Measurements from ENCODE around the gene NDST3. TPM values are rescaled to one million over a fixed set of nuclear protein-coding genes. Genes with fewer than 3 reads are reported as not detected.

NDST3 gene
- total and polyA plus RNA-seq, 2 of the 13 experiments (the other 11 are each of a cell fraction or from before 2014, with no cell fraction given): not detected

DNA sequence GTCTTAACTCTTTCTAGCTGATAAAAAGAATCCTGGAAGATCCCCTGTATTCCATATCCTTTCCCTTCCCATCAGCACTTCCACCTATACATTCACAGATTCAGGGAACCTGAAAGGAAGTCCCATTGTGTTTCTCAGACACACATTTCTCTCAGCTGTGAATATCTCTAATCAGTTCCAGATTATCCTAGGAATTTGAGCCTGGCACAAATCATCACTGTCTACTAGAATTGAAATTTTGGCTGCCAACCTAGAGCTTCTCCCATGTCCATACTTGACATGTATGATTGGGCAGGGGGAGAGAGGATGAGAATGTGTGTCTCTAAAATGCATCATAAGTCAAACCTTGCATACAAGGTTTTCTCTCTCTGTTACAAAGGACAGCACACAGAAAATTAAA, 53.1 kb downstream of the NDST3 start:
- in situ Hi-C loops (cut with HindIII; ENCODE audit: extremely low pct_ligation_motif_present, low pct_unique_long_range_greater_than_20kb): no loop called here
- no peak for TF ChIP-seq ZNF138 (CRISPR knock-in tag; IDR thresholded peaks at IDR 0.05; ENCODE audit: low read depth)
- no peak for TF ChIP-seq SKI (IDR thresholded peaks at IDR 0.05; ENCODE audit: partially characterized antibody)
- no peak for TF ChIP-seq HHEX (CRISPR knock-in tag; IDR thresholded peaks at IDR 0.05)
- TF ChIP-seq ZNF891 (CRISPR knock-in tag; IDR thresholded peaks at IDR 0.05): no peak
- TF ChIP-seq, protein P1, sequence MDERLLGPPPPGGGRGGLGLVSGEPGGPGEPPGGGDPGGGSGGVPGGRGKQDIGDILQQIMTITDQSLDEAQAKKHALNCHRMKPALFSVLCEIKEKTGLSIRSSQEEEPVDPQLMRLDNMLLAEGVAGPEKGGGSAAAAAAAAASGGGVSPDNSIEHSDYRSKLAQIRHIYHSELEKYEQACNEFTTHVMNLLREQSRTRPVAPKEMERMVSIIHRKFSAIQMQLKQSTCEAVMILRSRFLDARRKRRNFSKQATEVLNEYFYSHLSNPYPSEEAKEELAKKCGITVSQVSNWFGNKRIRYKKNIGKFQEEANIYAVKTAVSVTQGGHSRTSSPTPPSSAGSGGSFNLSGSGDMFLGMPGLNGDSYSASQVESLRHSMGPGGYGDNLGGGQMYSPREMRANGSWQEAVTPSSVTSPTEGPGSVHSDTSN (CRISPR knock-in tag; IDR thresholded peaks at IDR 0.05): no peak
- TF ChIP-seq KAT7 (CRISPR knock-in tag; IDR thresholded peaks at IDR 0.05; ENCODE audit: borderline replicate concordance): no peak
- TF ChIP-seq ZSCAN30 (CRISPR knock-in tag; IDR thresholded peaks at IDR 0.05): no peak
- no peak for TF ChIP-seq ZNF713 (CRISPR knock-in tag; IDR thresholded peaks at IDR 0.05)
- no peak for TF ChIP-seq ZNF121 (CRISPR knock-in tag; IDR thresholded peaks at IDR 0.05)
- no peak for TF ChIP-seq POGZ (CRISPR knock-in tag; IDR thresholded peaks at IDR 0.05)
- no peak for TF ChIP-seq ZNF777 (CRISPR knock-in tag; IDR thresholded peaks at IDR 0.05)
- TF ChIP-seq, protein P2, sequence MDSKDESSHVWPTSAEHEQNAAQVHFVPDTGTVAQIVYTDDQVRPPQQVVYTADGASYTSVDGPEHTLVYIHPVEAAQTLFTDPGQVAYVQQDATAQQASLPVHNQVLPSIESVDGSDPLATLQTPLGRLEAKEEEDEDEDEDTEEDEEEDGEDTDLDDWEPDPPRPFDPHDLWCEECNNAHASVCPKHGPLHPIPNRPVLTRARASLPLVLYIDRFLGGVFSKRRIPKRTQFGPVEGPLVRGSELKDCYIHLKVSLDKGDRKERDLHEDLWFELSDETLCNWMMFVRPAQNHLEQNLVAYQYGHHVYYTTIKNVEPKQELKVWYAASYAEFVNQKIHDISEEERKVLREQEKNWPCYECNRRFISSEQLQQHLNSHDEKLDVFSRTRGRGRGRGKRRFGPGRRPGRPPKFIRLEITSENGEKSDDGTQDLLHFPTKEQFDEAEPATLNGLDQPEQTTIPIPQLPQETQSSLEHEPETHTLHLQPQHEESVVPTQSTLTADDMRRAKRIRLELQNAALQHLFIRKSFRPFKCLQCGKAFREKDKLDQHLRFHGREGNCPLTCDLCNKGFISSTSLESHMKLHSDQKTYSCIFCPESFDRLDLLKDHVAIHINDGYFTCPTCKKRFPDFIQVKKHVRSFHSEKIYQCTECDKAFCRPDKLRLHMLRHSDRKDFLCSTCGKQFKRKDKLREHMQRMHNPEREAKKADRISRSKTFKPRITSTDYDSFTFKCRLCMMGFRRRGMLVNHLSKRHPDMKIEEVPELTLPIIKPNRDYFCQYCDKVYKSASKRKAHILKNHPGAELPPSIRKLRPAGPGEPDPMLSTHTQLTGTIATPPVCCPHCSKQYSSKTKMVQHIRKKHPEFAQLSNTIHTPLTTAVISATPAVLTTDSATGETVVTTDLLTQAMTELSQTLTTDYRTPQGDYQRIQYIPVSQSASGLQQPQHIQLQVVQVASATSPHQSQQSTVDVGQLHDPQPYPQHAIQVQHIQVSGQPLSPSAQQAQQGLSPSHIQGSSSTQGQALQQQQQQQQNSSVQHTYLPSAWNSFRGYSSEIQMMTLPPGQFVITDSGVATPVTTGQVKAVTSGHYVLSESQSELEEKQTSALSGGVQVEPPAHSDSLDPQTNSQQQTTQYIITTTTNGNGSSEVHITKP (CRISPR knock-in tag; IDR thresholded peaks at IDR 0.05; ENCODE audit: low read depth): no peak
- TF ChIP-seq, protein P3, sequence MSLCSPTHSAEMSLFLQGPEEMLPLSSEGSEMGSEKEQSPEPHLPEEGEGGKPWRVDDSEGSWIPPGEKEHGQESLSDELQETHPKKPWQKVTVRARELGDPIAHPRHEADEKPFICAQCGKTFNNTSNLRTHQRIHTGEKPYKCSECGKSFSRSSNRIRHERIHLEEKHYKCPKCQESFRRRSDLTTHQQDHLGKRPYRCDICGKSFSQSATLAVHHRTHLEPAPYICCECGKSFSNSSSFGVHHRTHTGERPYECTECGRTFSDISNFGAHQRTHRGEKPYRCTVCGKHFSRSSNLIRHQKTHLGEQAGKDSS (CRISPR knock-in tag; IDR thresholded peaks at IDR 0.05; ENCODE audit: borderline replicate concordance, low read depth): no peak
- TF ChIP-seq ZNF724P (CRISPR knock-in tag; IDR thresholded peaks at IDR 0.05; ENCODE audit: borderline replicate concordance): no peak
- TF ChIP-seq, protein P4, sequence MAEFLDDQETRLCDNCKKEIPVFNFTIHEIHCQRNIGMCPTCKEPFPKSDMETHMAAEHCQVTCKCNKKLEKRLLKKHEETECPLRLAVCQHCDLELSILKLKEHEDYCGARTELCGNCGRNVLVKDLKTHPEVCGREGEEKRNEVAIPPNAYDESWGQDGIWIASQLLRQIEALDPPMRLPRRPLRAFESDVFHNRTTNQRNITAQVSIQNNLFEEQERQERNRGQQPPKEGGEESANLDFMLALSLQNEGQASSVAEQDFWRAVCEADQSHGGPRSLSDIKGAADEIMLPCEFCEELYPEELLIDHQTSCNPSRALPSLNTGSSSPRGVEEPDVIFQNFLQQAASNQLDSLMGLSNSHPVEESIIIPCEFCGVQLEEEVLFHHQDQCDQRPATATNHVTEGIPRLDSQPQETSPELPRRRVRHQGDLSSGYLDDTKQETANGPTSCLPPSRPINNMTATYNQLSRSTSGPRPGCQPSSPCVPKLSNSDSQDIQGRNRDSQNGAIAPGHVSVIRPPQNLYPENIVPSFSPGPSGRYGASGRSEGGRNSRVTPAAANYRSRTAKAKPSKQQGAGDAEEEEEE (CRISPR knock-in tag; IDR thresholded peaks at IDR 0.05; ENCODE audit: borderline replicate concordance): no peak
- no peak for TF ChIP-seq SP1 (IDR thresholded peaks at IDR 0.05)
- TF ChIP-seq SP1 (CRISPR knock-in tag; IDR thresholded peaks at IDR 0.05): no peak
- no peak for TF ChIP-seq ZNF589 (CRISPR knock-in tag; conservative IDR thresholded peaks at IDR 0.05)
- no peak for TF ChIP-seq ZSCAN20 (CRISPR knock-in tag; IDR thresholded peaks at IDR 0.05; ENCODE audit: borderline replicate concordance)
- no peaks in the 10 kb centered on the region for H3K36me3 ChIP-seq (replicated peaks in 1 of 2; ENCODE audit: control insufficient read depth in 1 of 2, insufficient read depth in 2 of 2, low read length in 2 of 2)
- no peak overlapping the region for H3K9ac ChIP-seq (ENCODE audit: insufficient read depth, low read depth, low read length)
- H3K79me2 ChIP-seq (ENCODE audit: insufficient read depth, low read length): no peaks in the 10 kb centered on the region
- DNase-seq (ENCODE audit: low spot score) (no peak), ATAC-seq (no peak), FAIRE-seq (no peak)
- no TSS peak for BruUV-seq (replicated peaks)
- no peak overlapping the region for H3K4me2 ChIP-seq (ENCODE audit: low read depth, low read length)
- CTCF ChIA-PET (ENCODE audit: low intra/inter-chr PET ratio, low total read pairs): no interaction called here
- no peaks in the 10 kb centered on the region for H4K20me1 ChIP-seq (ENCODE audit: insufficient read depth, low read length)
- H3K27ac ChIP-seq (ENCODE audit: extremely low read length, insufficient read depth, low read length): no peak overlapping the region
- intact Hi-C loops (cut with micrococcal nuclease; ENCODE audit: unreplicated experiment): no loop called here
- H3K4me3 ChIP-seq (replicated peaks in 1 of 3; ENCODE audit: insufficient read depth in 1 of 3, low read depth in 2 of 3, low read length in 3 of 3): no peak overlapping the region
- no peaks in the 10 kb centered on the region for H3K9me3 ChIP-seq (ENCODE audit: low read length)
- no peaks in the 10 kb centered on the region for H3K27me3 ChIP-seq (ENCODE audit: control insufficient read depth in 1 of 2, insufficient read depth in 2 of 2, low read length in 2 of 2)
- H2AFZ ChIP-seq (ENCODE audit: low read length): no peak overlapping the region
- H3K4me1 ChIP-seq (ENCODE audit: insufficient read depth, low read length): no peaks in the 10 kb centered on the region
- POLR2A ChIA-PET: no interaction called here
